ENCODE results near the gene PHKB. TPM values are rescaled to one million over a fixed set of nuclear protein-coding genes. Genes with fewer than 3 reads are reported as not detected.
"Not testable (repeated sequence)": the region's sequence is repeated elsewhere in the genome, so short reads cannot be mapped to it uniquely, and the experiment has no call there.

PHKB gene
- total RNA-seq, 4 donors from 2014 or later = 62.0 to 164 (median 111) TPM

DNA sequence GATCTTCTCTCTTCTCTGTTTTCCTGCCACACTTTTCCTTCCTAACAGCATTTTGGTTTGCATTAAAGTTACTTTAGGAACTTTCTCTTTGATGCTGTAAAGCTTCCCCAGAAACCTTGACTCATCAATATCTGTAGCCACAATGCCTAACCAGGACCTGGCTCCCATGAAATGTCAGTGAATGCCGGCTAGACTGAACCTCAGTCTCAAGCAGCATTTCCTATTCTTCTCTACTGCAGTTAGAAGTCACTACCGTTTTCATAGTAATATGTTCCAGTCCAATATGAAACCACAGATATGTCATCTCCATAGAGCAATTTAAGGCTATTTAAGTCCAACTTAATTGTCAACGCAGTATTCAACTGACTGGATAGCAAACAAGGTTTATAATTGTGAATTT, 29.2 kb upstream of the PHKB start:
- no peaks in the 10 kb centered on the region for H3K4me1 ChIP-seq
- H3K27ac ChIP-seq = no peak overlapping the region
- H3K36me3 ChIP-seq = no peaks in the 10 kb centered on the region
- intact Hi-C loops (cut with DNase I; ENCODE audit: low total_unique reads) = no loop called here
- H3K27me3 ChIP-seq = no peaks in the 10 kb centered on the region
- TF ChIP-seq, protein P1, sequence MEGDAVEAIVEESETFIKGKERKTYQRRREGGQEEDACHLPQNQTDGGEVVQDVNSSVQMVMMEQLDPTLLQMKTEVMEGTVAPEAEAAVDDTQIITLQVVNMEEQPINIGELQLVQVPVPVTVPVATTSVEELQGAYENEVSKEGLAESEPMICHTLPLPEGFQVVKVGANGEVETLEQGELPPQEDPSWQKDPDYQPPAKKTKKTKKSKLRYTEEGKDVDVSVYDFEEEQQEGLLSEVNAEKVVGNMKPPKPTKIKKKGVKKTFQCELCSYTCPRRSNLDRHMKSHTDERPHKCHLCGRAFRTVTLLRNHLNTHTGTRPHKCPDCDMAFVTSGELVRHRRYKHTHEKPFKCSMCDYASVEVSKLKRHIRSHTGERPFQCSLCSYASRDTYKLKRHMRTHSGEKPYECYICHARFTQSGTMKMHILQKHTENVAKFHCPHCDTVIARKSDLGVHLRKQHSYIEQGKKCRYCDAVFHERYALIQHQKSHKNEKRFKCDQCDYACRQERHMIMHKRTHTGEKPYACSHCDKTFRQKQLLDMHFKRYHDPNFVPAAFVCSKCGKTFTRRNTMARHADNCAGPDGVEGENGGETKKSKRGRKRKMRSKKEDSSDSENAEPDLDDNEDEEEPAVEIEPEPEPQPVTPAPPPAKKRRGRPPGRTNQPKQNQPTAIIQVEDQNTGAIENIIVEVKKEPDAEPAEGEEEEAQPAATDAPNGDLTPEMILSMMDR (IDR thresholded peaks at IDR 0.05) = no peak
- TF ChIP-seq POLR2A (IDR thresholded peaks at IDR 0.05) = no peak
- H3K4me3 ChIP-seq = no peak overlapping the region
- no peaks in the 10 kb centered on the region for H3K9me3 ChIP-seq
- no peak for DNase-seq

- intact Hi-C loops (cut with DNase I; ENCODE audit: low total_unique reads) = not testable (repeated sequence)
Measured at GRCh38 chr16:47434274-47434673, 26.9 kb upstream of the PHKB start.

DNA sequence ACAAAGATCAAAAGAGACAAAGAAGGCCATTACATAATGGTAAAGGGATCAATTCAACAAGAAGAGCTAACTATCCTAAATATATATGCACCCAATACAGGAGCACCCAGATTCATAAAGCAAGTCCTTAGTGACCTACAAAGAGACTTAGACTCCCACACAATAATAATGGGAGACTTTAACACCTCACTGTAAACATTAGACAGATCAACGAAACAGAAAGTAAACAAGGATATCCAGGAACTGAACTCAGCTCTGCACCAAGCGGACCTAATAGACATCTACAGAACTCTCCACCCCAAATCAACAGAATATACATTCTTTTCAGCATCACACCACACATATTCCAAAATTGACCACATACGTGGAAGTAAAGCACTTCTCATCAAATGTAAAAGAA, 21.1 kb upstream of the PHKB start:
- H3K4me1 ChIP-seq; H3K27me3 ChIP-seq; DNase-seq; H3K27ac ChIP-seq; H3K4me3 ChIP-seq; H3K9me3 ChIP-seq; intact Hi-C loops (cut with DNase I; ENCODE audit: low total_unique reads); H3K36me3 ChIP-seq: not testable (repeated sequence)

More at GRCh38 chr16:47434274-47434673, 26.9 kb upstream of the PHKB start:
- DNase-seq, H3K4me1 ChIP-seq, H3K4me3 ChIP-seq, H3K36me3 ChIP-seq, H3K27me3 ChIP-seq, H3K9me3 ChIP-seq, H3K27ac ChIP-seq: not testable (repeated sequence)

DNA sequence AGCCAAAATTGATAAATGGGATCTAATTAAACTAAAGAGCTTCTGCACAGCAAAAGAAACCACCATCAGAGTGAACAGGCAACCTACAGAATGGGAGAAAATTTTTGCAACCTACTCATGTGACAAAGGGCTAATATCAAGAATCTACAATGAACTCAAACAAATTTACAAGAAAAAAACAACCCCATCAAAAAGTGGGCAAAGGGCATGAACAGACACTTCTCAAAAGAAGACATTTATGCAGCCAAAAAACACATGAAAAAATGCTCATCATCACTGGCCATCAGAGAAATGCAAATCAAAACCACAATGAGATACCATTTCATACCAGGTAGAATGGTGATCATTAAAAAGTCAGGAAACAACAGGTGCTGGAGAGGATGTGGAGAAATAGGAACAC, 18.2 kb upstream of the PHKB start:
- H3K27ac ChIP-seq; H3K36me3 ChIP-seq; H3K4me1 ChIP-seq; H3K27me3 ChIP-seq; DNase-seq; H3K9me3 ChIP-seq; intact Hi-C loops (cut with DNase I; ENCODE audit: low total_unique reads); H3K4me3 ChIP-seq: not testable (repeated sequence)

GRCh38 chr16:47446431-47446830, 14.7 kb upstream of the PHKB start:
- Histone ChIP-seq H3K36me3 (no peaks in the 10 kb centered on the region), H3K27ac (no peak overlapping the region), H3K9me3 (no peaks in the 10 kb centered on the region), H3K4me3 (no peak overlapping the region), H3K4me1 (no peaks in the 10 kb centered on the region), H3K27me3 (no peaks in the 10 kb centered on the region)
- DNase-seq = no peak
- TF ChIP-seq, protein P1 (IDR thresholded peaks at IDR 0.05) = no peak
- TF ChIP-seq POLR2A (IDR thresholded peaks at IDR 0.05) = no peak
- intact Hi-C loops (cut with DNase I; ENCODE audit: low total_unique reads) = no loop called here

- Histone ChIP-seq H3K4me1 (no peaks in the 10 kb centered on the region), H3K27ac (no peak overlapping the region), H3K4me3 (no peak overlapping the region), H3K27me3 (no peaks in the 10 kb centered on the region), H3K36me3 (no peaks in the 10 kb centered on the region), H3K9me3 (no peaks in the 10 kb centered on the region)
- no peak for DNase-seq
- TF ChIP-seq POLR2A (IDR thresholded peaks at IDR 0.05) = no peak
- TF ChIP-seq, protein P1 (IDR thresholded peaks at IDR 0.05) = no peak
- intact Hi-C loops (cut with DNase I; ENCODE audit: low total_unique reads) = no loop called here
Measured at GRCh38 chr16:47448830-47449575, 12.1 kb upstream of the PHKB start.

- intact Hi-C loops (cut with DNase I; ENCODE audit: low total_unique reads) = no loop called here
- DNase-seq = no peak
- Histone ChIP-seq H3K36me3 (no peaks in the 10 kb centered on the region), H3K27ac (no peak overlapping the region), H3K9me3 (no peaks in the 10 kb centered on the region), H3K4me3 (no peak overlapping the region), H3K4me1 (no peaks in the 10 kb centered on the region), H3K27me3 (no peaks in the 10 kb centered on the region)
- no peak for TF ChIP-seq POLR2A (IDR thresholded peaks at IDR 0.05)
- TF ChIP-seq, protein P1 (IDR thresholded peaks at IDR 0.05) = no peak
Measured at GRCh38 chr16:47449788-47450187, 11.3 kb upstream of the PHKB start.

Data from uterus (tissue), 4 donors.